NCI-H146 (cell line): Measurements from ENCODE around the gene THAP5.
"Not testable (repeated sequence)": the region's sequence is repeated elsewhere in the genome, so short reads cannot be mapped to it uniquely, and the experiment has no call there.

ENCODE experiments used
- DNase-seq: peaks from one replicate; lab custom pipeline; 2025; lab: John Stamatoyannopoulos, UW

Gene THAP5

DNA sequence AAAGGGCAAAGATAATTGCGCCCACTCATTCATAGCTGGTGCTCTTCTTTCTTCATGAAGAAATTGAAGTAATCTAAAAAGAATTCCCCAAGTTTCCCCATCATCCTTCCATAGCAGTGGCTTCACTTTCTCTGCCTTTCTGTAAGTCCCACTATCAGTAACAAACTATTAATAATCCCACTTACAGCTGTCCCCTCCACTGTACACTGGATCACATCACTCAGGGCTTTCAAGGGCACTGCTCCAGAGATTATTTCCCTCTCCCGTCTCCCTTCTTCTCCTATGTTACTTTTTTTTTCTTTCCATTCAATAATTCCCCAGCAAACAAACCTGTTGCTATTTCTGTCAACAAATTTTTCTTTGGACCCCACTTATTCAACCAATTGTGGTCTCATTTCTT, 16.3 kb upstream of the THAP5 start:
- no peak for DNase-seq

DNA sequence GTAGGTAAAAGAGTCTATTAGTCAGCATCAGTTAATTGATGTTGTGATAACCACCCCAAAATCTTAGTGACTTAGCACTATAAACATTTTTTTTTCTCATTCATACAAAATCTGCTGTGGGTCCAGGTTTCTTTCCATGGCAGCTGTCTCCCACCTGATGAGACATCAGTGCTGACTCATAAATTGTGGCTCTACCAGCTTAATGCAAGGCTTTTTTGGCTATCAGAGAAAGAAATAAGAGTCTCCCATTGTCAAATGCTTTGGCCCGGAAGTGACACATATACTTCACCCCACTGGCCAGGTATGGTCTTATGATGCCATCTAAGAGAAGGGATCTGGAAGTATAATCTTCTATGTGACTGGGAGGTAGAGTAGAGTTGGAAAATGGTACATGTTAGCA, 14.7 kb upstream of the THAP5 start:
- no peak for DNase-seq

DNA sequence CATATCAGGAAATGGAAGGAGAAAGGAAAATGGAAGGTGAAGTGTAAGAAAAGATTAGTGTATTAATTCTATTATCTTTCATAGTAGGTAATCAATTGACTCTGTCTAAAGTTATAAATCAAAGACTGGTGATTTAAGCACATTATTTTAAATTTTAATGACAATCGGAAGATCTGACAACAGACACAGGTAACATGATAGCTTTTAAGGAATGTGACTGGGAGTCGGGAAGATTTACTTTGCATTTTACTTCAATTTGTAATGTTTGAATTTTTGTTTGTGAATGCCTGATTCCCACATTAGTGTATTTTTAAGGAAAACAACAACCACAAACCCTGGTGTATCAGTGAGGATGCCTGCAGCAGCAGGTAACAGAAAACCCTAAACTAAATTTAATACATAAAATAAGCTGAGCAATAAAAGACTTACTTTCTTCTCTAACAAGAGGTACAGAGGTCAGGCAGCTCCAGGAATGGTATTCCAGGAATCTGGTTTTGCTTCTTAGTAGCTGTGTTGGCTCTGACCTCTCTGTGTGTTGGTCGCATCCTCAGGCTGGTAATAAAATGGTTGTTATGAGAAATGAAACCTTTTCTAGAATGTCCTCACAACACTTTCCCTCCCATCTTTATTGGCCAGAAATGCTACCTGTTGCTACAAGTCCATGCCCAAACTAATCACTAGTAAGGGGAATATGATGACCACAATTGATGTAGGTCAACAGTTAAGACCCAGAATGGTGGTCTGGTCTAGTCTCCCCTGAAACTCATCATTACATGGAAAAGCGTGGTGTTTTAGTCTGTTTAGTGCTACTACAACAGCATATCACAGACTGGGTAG, 12.4 kb upstream of the THAP5 start:
- DNase-seq: no peak

DNA sequence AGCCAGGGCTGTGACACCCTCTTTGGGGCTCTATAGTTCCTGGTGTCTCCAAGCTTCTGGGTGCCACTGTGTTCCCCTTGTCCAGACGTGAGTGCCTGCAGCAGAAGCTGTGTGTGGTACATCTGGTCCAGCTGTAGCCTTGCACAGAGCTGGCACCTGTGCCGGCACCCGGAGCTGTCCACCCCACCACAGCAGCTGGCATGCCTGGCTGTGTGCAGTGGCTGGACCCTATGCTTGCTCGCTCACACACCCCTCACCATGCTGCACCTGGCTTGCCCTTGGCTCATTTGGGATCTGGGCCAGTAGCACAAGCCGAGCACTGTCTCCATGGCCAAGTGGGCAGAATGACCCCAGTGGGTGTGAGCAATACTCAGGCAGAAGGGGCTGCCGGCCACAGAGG, 10.8 kb upstream of the THAP5 start:
- no peak for DNase-seq

DNA sequence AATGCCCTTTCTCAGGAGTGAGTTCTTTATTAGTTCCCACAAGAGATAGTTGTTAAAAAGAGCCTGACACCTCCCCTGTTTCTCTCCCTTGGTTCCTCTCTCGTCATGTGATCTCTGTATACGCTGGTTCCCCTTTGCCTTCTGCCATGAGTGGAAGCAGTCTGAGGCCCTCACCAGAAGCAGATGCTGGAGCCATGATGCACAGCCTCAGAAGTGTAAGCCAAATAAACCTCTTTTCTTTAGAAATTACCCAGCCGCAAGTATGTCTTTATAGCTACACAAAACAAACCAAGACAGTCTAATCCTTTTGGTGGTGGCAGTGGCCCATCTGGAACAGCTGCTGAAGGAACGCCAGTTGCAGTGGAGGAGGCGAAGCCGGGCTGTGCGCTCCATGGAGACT, 9.4 kb upstream of the THAP5 start:
- no peak for DNase-seq

DNA sequence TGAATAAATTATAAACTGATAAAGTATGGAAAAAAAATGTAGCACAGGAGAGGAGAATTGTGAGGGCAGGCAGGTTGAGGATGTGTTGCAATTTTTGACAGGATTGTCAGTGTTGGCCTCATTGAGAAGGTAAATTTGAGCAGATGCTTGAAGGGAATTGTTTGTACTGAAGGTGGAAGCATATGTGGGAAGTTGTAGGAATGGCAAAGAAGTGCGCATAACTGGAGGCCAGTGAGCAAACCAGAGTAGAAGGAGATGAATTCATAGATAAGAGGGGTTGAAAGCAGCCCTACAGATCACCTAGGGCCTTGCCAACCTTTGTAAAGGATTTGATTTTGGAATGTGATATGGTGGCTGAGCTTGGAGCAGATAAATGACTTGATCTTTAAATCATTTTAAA, 6.6 kb upstream of the THAP5 start:
- no peak for DNase-seq

DNA sequence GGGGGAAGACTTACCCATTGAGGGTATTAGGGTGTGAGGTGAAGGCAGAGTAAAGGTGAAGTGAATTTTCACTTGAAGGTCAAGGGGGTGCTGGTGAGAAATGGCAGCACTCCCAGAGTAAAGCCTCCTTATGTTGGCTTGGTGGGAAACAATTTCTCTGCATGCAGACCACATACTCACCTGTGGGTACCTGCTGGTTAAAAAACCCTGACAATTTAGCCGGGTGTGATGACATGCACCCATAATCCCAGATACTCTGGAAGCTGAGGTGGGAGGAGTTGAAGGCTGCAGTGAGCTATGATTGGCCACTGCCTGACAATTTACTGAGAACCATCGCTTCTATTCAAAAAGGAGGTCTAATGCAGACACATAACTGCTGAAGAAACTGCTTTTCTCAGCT, 5.7 kb upstream of the THAP5 start:
- no peak for DNase-seq

DNA sequence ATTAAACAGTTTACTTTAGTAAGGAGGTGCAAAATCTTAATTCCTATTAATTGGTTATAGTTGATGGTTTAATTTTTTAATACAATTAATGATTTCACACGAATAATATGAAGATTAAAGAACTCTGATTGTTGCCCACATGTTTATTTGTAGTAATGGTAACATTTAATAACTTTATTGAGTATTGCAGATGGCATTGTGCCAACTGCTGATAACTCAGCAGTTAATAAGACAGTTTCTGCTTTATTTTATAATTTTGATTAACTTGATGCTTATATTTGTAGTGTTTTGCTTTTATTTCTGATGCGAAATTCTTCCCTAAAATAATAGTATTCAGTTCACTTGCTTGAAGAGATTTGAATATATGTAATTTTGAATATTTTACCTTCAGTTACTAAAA, 3.0 kb upstream of the THAP5 start:
- DNase-seq: no peak

DNA sequence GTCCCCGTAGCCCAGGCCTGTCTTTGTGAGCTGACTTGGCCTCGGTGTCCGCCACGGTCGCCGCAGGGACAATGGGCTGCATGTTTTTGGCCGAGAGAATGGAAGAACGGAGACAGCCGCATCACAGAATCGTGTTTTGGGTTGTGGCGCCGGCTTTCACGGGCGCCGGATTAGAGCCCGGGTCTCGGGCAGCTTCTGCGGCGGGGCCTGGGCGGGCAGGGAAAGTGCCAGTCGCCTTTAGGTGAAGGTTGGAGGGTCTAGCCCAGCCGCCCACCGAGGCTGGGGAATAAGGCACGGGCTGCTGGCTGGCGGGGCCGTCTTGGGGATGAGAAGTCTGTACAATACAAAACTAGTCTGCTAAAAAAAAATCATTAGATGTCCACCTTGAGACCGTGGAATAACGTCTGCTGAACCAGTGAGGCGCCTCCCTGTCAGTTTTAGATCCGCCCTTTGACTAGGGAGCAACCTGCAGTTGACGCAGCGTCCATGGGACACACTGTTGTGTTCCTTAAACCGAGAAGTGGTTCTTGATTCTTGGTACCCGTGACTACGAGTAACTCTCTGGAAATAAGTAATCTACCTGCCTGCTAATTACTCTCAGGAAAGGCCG, 745 bp upstream of the THAP5 start:
- DNase-seq: peak; percentile 60

DNA sequence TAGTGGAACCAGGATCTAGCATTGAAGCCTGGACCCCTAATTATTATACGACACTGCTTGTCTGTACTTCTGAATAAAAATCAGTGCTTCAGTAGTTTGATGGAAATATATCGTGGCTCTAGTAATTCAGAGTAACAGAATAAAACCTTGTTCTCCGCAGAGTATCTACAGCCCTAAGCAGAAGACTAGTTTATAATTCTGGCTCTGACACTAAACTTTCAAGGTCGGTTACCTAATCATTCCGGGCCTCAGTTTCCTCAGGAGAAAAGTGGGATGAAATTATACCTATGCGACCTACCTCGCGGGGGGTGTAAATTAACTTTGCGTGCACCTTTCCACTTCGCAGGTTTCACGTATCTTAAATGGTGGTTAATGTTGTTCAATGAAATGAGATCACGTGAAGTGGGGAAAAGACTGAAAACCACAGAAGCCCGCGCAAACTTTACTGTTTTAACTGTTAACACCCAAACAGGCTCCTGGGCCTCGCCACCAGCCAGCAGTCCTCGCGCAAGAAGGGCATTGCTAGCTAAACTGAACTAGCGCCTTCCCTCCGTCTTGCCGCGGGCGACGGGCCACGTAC, 615 bp downstream of the THAP5 start:
- DNase-seq: no peak

DNA sequence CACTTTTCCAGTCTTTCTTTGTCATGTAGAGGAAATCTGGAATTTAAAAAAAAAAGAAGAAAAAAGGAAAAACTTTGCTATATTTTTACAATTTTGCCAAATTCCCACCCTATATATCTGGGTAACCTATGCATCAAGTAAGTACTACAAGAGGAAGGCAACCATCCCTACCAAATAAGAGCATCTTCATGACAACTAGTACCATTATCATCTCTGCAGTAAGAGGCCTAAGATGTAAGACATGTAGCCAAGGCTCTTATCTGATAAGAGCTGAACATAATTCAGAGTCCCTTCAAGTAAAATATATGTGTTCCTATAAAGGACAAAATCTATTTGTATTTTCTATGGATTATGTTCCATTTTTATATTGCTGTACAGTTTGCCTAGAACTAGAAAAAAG, 3.5 kb downstream of the THAP5 start:
- DNase-seq: no peak

DNA sequence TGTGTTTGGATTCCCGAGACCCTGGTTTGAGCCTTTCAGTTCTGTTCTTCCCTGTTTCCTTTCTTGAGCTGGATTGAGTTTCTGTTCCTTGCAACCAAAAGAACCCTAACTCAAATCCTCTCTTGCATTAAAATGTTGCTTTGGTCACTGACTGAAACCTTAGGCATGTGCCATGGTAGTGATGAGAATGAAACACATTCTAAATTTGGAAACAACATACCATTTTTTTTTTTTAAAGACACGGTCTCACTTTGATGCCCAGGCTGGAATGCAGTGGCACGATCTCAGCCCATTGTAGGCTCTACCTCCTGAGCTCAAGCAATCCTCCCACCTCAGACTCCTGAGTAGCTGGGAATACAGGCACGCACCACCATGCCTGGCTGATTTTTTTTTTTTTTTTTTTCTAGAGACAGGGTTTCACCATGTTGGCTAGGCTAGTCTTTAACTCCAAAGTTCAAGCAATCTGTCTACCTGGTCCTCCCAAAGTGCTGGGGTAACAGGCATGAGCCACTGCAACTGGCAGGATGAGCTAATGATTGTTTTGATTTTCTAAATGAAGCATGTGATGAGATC, 8.4 kb downstream of the THAP5 start:
- no peak for DNase-seq

DNA sequence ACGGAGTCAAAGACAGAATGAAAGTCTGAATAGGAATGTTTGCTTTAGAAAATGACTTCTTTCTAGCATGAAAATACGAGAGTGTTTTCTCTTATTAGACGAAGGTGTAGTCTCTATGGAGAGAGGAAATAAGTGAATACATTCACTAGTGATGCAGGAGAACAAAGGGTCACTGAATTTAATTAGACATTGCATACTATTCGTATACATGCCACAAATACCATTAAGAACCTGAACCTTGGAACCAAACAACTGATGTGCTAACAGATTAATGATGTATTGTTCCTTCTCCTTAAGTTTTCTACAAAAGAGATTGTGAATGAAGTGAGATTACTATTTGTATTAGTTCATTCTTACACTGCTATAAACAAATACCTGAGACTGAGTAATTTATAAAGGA, 10.3 kb downstream of the THAP5 start:
- no peak for DNase-seq

DNA sequence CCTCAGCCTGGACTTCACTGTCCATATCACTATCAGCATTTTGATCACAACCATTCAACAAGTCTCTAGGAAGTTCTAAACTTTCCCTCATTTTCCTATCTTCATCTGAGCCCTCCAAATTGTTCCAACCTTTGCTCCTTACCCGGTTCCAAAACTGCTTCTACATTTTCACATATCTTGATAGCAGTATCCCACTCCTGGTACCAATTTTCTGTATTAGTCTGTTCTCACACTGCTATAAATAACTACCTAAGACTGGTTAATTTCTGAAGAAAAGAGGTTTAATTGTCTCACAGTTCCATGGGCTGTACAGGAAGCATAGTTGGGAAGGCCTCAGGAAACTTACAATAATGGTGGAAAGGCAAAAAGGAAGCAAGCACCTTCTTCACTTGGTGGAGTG, 11.9 kb downstream of the THAP5 start:
- no peak for DNase-seq

DNA sequence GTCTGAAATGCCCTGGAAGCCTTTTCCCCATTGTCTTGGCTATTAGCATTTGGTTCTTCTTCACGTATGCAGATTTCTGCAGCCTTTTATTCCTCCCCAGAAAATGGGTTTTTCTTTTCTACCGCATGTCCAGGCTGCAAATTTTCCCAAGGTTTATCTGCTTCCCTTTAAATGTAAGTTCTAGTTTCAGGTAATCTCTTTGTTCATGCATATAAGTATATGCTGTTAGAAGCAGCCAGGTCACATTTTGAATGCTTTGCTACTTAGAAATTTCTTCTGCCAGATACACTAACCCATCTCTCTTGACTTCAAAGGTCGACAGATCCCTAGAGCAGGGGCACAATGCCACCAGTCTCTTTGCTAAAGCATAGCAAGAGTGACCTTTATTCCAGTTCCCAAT, 12.3 kb downstream of the THAP5 start:
- no peak for DNase-seq

DNA sequence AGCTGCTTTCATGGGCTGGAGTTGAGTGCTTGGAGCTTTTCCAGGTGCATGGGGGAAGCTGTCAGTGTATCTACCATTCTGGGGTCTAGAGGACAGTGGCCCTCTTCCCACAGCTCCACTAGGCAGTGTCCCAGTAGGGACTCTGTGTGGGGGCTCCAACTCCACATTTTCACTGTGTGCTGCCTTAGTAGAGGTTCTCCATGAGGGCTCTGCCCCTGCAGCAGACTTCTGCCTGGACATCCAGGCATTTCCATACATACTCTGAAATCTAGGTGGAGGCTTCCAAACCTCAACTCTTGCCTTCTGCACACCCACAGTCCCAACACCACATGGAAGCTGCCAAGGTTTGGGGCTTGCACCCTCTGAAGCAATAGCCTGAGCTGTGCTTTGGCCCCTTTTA, 12.8 kb downstream of the THAP5 start:
- DNase-seq: not testable (repeated sequence)

DNA sequence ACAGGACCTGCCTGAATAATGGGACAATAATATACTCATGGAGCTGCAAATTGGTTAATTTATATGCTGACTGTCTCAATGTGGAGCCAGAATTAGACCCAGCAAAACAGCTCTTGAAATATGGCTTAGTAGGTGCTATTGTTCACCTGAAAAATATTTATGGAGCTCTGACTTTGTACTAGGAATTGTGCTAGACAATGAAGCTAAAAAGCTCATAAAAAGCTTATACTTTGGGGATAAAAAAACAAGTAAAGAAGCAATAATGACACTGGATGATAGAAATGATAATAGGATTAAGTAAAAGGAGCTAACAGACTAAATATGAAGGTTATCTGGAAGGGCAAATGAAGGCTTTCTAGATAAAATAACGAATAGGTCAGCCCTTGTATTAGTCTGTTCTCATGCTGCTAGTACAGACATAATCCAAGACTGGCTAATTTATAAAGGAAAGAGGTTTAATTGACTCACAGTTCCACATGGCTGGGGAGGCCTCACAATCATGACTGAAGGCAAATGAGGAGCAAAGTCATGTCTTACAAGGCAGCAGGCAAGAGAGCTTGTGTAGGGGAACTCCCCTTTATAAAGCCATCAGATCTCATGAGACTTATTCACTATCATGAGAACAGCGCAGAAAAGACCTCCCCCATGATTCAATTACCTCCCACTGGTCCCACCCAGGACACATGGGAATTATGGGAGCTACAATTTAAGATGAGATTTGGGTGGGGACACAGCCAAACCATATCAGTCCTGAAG, 21.2 kb downstream of the THAP5 start:
- DNase-seq: not testable (repeated sequence)

DNA sequence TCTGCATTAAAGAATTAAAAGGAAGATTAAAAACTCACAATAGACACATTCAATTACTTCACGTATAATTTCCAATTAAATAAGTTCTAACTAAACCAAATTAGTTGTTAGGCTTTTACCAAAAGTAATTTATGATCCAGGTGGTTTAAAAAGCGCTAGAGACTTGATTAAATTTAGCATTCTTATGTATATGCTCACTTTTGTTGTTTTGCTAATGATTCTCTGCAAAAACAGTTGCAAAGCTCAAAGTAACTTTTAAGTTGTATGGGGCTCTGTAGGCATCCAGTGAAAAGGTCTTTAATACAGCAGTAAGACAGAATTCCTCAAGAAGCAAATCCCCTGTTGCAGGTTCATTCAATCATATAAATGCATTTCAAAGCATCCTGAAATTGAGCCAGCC, 28.0 kb downstream of the THAP5 start:
- DNase-seq: no peak

DNA sequence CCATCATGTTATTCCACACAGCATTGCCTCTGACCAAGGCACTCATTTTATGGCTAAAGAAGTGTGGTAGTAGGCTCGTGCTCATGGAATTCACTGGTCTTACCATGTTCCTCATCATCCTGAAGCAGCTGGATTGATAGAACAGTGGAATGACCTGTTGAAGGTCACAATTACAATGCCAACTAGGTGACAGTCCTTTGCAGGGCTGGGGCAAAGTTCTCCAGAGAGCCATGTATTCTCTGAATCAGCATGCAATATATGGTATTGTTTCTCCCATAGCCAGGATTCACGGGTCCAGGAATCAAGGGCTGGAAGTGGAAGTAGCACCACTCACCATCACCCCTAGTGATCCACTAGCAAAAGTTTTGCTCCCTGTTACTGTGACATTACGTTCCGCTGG, 30.8 kb downstream of the THAP5 start:
- not testable (repeated sequence) for DNase-seq

DNA sequence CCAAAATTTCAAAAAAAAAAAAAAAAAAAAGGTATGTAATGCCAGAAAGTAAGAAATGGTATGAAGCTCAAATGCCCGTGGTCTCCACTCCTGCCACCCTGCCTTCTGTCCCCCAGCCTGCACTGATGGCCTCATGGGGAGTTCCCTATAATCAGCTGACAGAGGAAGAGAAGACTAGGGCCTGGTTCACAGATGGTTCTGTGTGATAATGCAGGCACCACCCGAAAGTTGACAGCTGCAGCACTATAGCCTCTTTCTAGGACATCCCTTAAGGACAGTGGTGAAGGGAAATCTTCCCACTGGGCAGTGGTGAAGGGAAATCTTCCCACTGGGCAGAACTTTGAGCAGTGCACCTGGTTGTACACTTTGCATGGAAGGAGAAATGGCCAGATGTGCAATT, 31.3 kb downstream of the THAP5 start:
- not testable (repeated sequence) for DNase-seq

DNA sequence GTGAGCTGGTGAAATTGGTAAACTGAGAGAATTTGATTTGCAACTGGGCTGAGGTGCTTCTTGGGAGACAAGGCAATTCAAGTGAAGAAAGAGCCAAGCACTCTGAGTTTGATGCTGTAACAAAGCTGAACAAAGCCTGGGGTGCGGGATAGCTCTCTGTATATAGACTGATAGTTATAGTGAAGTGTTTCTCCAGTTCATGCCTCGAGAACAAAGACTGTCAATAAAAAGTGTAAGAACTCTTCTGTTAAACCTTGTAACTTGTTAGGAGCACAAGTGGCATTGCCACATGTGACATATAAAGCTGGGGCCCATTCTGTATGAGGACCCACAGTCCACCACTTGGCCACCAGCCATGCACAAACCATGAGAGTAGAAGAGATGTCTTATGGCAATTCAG, 32.3 kb downstream of the THAP5 start:
- DNase-seq: no peak

DNA sequence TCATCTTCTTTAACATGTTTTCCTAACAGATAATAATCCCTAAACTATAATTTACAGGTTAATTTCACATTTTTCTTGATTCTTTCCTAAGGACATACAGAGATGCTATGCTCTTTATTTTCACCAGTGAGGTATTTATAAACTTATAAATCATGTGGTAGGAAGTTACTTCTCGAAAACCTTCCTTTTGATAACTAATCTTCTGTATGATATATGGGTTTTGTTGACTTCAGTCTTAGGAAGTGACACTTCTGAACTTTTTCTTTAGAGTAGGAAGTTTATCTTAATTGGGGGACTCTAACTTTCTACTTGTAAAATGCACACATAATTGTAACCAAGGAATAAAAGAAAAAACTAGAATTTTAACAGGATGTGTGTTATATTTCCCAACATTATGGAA, 33.8 kb downstream of the THAP5 start:
- DNase-seq: no peak
